Liver (tissue), 3 donors: ENCODE measurements around the gene PDZRN4.

Experiments
- ATF3 ChIP-seq: IDR thresholded peaks from 2 replicates; pipeline ENCODE4 v1.6.1; 2016; ENCODE audit warnings: antibody characterized with exemption
- CTCF ChIP-seq: fragments of 150-350 bp; IDR thresholded peaks from 2 replicates; pipeline ENCODE4 v1.5.1; 2017; ENCODE audit warnings: improper control_type of control experiment, low read depth, low read length; ENCODE audit not compliant: missing input control
- EGR1 ChIP-seq, 2 donors: IDR thresholded peaks; 2 replicates each; pipeline ENCODE4 v1.6.1; 2016 to 2018; ENCODE audit warnings: antibody characterized with exemption in 2 of 2, low read depth in 2 of 2
- JUND ChIP-seq, 2 donors: IDR thresholded peaks; 2 replicates each; pipeline ENCODE4 v1.6.1; 2016; ENCODE audit warnings: antibody characterized with exemption in 2 of 2
- MAX ChIP-seq: IDR thresholded peaks from 2 replicates; pipeline ENCODE4 v1.6.1; 2016; ENCODE audit warnings: antibody characterized with exemption
- NR2F2 ChIP-seq: IDR thresholded peaks from 2 replicates; pipeline ENCODE4 v1.6.1; 2016; ENCODE audit warnings: antibody characterized with exemption
- REST ChIP-seq: IDR thresholded peaks from 2 replicates; pipeline ENCODE4 v1.6.1; 2016; ENCODE audit warnings: antibody characterized with exemption, mild to moderate bottlenecking
- RXRA ChIP-seq, 2 donors: IDR thresholded peaks; 2 replicates each; pipeline ENCODE4 v1.6.1; 2017 to 2018; ENCODE audit warnings: antibody characterized with exemption in 2 of 2, mild to moderate bottlenecking in 1 of 2
- TAF1 ChIP-seq: conservative IDR thresholded peaks from 2 replicates; pipeline ENCODE4 v1.6.1; 2016; ENCODE audit warnings: antibody characterized with exemption, mild to moderate bottlenecking
- YY1 ChIP-seq: IDR thresholded peaks from 2 replicates; pipeline ENCODE4 v1.6.1; 2016; ENCODE audit warnings: antibody characterized with exemption, mild to moderate bottlenecking
- donor health status: healthy.
- donor health status: healthy.

- no peak for TF ChIP-seq CTCF
- TF ChIP-seq JUND (IDR thresholded peaks at IDR 0.05) = no peak
- TF ChIP-seq EGR1 (IDR thresholded peaks at IDR 0.05; ENCODE audit: low read depth in 2 of 2) = no peak
- no peak for TF ChIP-seq NR2F2
- TF ChIP-seq YY1 = no peak
- TF ChIP-seq RXRA (IDR thresholded peaks at IDR 0.05) = no peak
- no peak for TF ChIP-seq ATF3
- no peak for TF ChIP-seq TAF1
- no peak for TF ChIP-seq MAX
- no peak for TF ChIP-seq REST
These were observed 416.7 kb downstream of the PDZRN4 start for GRCh38 chr12:41604830-41605229.
